DMS153 (cell line): ENCODE data around the gene PHC2.

ENCODE experiments used
- DNase-seq: peaks from one replicate; lab custom pipeline; 2025; lab: John Stamatoyannopoulos, UW

PHC2 gene

DNA sequence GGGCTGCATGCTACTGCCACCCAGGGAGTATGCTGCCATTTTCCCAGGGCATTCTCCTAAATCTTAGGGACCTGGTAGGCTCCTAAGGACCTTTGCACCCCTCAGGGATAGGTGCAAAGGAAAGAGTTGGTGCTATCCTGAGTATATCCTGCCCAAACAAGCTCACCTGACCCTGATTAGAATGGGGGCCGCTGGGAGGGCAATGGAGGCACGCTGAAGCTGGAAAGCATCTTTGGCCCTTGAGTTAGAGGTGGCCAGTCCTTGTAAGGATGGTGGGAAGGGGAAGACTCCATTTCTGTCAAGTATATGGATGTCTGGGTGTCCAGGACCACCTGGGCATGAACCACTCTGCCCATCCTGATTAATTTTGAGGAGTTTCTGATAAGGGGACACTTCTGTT is 61.1 kb downstream of the PHC2 start:
- no peak for DNase-seq

DNA sequence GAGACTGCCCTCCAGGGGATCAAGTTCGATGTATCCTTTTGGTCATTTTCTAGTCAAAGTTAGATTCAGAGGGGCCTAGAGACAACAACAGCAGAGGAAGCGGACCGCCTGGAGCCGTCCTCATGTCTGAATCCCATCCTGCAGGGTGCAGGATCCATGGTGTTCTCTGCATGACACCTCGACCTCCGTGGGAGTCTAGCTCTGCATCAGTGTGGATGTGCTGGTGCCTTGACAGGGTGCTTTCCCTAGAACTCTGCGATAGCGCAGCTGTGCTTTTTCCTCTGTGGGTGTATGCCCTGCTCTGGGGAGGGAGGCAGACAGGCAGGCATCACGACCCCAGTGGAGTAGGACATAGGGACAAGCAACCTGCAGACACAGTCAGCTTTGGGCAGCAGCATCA is 61.8 kb downstream of the PHC2 start:
- DNase-seq: no peak

GRCh38 chr1:33368431-33368830 is 62.5 kb downstream of the PHC2 start:
- DNase-seq: no peak

DNA sequence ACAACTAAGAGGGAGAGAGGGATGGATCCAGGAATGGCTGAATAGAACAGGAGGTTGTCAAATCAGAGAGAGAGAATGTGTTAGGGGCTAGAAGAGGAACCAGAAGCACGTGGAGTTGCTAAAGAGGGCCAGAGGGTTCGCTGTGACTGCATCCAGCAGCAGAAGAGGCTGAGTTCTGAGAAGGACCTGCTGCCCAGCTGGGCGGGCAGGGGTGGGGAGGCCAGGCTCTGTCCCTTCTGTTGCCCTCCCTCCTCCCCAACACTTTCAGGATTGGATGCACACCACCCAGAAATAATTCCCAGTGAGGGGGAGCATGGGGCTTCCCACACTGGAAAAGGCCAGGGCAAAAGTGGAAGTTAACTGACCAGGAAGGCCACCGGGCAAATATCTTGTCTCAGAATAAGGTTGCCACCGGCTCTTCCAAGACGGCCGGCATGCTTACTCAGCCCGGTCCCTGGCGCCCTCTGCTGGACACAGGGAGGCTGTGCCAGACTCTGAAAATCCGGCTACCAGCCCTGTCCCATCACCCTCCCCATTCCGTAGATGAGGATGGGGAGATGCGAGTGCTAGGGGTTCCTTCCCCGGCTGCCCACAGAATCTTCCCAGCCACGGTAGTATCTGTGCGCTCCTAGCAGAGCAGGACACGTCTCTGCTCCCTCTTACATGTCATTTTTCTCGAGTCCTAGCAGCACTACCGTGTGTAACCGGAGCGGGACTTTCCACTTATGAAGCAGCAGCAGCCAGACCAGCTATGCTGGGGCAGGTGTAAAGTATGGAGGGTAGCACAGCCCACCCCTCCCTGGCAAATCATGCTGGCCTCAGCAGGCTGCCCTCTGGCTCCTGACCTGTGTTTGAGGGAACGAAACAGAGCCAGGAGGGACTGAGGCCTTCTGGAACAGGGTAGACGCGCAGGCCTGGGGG is 63.1 kb downstream of the PHC2 start:
- DNase-seq: peak; percentile 79

- no peak for DNase-seq
These were observed 64.0 kb downstream of the PHC2 start for GRCh38 chr1:33366762-33367484.

DNA sequence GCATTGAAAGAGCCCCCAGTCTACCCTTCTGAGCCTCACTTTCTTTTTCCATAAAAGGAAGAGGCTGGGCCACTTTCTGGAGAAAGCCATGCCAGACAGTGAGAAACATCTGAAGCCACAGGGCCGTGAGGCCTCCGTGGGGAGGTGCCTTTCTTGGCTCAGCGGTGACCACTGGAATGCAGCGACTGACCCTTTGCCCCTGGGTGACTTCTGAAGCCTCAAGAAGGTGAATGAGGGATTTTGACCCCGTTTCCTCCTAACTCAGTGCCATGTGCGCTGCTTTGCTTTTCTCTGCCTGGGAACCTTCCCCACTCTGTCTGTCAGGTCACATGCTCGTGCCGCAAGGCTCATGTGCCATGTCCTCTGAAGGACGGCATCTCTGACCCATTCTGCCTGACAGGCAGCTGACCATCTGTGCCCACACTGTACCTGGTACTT is 65.3 kb downstream of the PHC2 start:
- no peak for DNase-seq

- no peak for DNase-seq
These were observed 66.4 kb downstream of the PHC2 start for GRCh38 chr1:33364565-33364918.

- DNase-seq: no peak
These were observed 67.4 kb downstream of the PHC2 start for GRCh38 chr1:33363470-33363861.

GRCh38 chr1:33363021-33363420 is 67.9 kb downstream of the PHC2 start:
- no peak for DNase-seq

DNA sequence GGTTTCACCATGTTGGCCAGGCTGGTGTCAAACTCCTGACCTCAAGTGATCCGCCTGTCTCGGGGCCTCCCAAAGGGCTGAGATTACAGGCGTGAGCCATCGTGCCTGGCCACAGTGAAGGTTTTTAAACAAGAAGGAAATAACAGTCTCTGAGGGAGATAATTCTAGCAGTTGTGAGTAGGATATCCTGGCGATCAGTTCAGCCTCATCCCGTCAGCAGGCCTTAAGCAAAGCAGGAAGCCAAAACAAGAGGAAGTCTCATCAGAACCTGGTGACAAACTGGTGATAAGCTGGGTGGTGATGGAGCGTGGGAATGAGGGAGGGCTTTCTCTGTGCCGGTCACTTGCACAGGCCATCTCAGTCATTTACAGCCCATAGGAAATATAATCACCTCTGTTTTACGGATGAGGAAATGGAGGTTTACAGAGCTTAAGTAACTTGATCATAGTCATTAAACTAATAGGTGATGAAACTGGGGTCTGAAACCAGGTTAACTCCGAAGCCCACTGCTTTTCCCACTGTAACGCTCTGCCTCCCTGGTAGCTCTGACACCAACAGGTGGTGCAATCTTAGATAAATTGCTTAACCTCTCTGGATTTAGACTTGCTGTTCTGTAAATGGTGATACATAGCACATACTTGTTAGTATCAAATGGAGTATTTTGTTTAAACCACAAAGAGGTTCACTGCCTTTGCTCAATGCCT is 69.2 kb downstream of the PHC2 start:
- DNase-seq: no peak

- no peak for DNase-seq
These were observed 70.5 kb downstream of the PHC2 start for GRCh38 chr1:33360367-33360766.

GRCh38 chr1:33359931-33360330 is 71.0 kb downstream of the PHC2 start:
- no peak for DNase-seq

DNA sequence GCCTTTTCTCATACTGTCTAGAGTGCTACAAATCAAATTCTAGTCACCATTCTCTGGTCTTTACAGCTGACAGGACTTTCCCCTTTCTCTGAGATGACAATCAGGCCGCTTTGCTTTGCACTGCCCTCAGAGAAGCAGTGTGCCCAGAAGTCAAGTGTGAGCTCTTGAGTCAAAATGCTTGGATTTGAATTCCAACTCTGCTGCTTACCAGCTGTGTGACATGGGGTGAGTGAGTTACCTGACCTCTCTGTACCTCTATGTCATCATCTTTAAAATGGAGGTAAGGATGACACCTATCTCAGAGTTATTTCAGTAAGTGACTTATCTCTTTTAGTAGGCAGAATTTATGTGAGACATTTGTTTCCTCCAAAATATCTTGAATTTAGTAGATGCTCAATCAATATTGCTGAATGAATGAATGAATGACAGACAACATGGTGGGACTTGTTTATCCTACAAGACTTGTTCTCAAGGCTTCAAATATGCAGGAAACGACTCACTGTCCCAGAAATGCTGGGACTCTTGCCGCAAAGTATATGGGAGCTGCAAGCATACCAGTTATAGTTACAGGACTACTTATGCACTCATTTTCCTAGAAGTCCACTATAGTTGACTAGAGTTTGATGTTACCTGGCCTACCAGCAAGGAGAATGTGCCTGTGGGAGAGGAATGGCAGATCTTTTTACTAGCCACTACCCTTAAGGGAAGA is 71.9 kb downstream of the PHC2 start:
- no peak for DNase-seq

- no peak for DNase-seq
These were observed 72.6 kb downstream of the PHC2 start for GRCh38 chr1:33358114-33358794.

- DNase-seq: no peak
These were observed 73.8 kb downstream of the PHC2 start for GRCh38 chr1:33357099-33357498.

- no peak for DNase-seq
These were observed 76.1 kb downstream of the PHC2 start for GRCh38 chr1:33354707-33355316.

DNA sequence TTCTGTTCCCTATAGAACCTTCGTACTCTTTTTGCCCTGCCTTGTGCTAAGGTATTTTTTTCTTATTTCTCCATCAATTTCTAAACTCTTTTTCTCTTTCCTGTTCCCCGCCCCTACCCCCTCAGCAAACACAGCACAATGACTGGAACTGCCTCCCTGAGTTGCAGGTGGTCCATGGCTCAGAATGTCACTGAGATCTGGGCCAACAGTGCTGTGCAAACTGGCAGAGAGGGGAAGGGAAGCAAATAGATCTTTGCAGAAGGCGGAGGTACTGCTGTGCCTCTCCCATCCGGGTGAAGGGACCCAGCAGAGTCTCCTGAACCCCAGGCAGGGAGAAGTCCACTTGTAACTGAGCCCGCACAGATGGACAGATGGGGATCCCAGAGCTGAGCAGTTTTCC is 77.4 kb downstream of the PHC2 start:
- DNase-seq: no peak

- DNase-seq: no peak
These were observed 79.6 kb downstream of the PHC2 start for GRCh38 chr1:33351281-33351660.

DNA sequence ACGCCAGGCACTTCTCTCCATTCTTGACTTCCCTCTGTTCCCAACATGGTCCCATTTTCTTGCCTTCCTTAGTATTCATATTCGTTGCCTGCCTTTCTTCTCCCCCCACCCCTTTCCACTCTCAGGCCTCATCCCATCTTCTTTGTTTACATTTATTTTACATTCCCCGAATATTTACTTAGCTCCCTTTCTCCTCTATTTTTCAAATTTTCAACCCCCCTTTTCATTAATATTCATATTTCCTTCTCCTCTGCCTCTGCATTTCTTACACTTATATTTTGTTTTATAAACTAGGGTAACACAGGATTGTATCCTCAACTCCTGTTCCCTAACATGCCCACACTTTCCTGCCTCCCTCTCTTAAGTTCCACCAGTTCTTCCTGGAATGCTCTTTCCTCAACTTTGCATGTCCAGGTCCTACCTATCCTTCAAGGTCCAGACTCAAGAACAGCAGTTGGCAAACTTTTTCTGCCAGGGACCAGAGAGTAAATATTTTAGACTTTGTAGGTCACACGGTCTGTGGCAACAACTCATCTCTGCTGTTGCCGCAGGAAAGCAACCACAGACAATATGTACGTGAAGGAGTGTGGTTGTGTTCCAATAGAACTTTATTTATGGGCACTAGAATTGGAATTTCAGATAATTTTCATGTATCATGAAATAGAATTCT is 80.1 kb downstream of the PHC2 start:
- no peak for DNase-seq

DNA sequence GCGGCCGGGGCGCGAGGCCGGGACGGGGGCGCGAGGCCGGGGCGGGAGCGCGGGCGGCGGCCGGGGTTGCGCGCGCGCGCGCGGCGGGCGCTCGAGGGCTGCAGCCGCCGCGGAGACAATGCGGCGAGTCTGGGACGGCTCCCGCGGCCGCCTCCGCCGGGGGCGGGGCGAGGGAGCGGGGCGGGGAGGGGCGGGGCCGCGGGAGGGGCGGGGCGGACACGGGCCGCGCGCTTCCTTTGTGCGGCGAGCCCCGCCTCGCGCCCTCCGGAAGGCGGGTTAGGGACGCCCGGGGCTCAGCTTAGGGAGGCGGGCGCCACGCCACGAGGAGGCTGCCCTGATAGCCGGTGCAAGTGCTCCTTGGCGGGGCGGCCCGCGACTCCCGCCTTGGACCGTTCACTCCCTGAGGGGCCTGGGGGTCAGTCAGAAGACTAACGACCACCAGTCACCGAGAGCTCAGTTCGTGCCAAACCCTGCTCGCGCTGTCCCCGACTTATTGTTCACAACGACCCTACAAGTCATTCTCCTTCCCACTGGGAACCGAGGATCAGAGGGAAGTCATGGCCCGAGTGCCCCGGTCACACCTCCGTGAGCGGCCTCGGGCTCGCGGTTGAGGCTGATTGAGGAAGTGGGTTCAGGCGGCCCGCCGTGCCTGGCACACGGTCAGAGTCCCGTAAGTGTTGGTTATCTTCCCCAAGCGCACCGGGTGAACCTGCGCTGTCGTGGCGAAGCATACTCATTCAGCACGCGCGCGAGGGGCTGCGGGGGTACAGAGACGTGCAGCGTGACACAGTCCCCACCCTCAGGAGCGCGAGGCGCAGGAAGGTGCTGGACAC is 80.9 kb downstream of the PHC2 start:
- DNase-seq: peak; percentile 76
